K562 (cell line): Measurements from ENCODE around the gene LMBR1L. TPM values are rescaled to one million over a fixed set of nuclear protein-coding genes. Genes with fewer than 3 reads are reported as not detected.

Experiments used
- ATAC-seq: fragments of 200-7000 bp; cut with Tn5 transposase; 3 replicates; pipeline ENCODE4 v1.9.1; 2020; ENCODE audit warnings: moderate library complexity
- BruUV-seq: library from RNA; stranded (reverse); fragments of 400-500 nt; replicated peaks from 2 replicates; lab custom pipeline; 2021; lab: Mats Ljungman, UMichigan
- CTCF ChIA-PET: fragments of 300-600 bp; formaldehyde crosslinking; extraction: SDS; loops from one replicate; lab custom pipeline; 2021; ENCODE audit warnings: low intra/inter-chr PET ratio; lab: Yijun Ruan, JAX
- POLR2A ChIA-PET: fragments of 300-600, 350-650 bp; sonication (Branson Sonifier 250); formaldehyde crosslinking; extraction: SDS; loops from one replicate; lab custom pipeline; 2021; ENCODE audit warnings: antibody characterized with exemption, inconsistent platforms; lab: Yijun Ruan, JAX
- DNase-seq, 4 experiments: peaks; one replicate each; pipeline versions ENCODE4 v3.0.0 to v3.0.0-alpha.2; 2011 to 2018; ENCODE audit warnings: low spot score in 3 of 4, mixed read lengths in 3 of 4; ENCODE audit errors: extremely low read depth in 1 of 4
- FAIRE-seq: peaks from 2 replicates; lab custom pipeline; 2011; peaks lifted over from hg19 to GRCh38; lab: Jason Lieb, UNC
- H2AFZ ChIP-seq: 2 replicates; pipeline ENCODE4 v1.6.0; 2011; ENCODE audit warnings: low read depth, low read length, control low read depth, inconsistent platforms
- H3K27ac ChIP-seq: fragments of 200-600 bp; 3 replicates; pipeline ENCODE4 v1.8.0; 2011; ENCODE audit warnings: low read depth, mild to moderate bottlenecking, control low read depth, inconsistent platforms, low read length, moderate library complexity, mixed read lengths; ENCODE audit errors: extremely low read depth
- H3K27me3 ChIP-seq, 2 experiments: fragments of 300-600 bp in 1 of 2; 2 replicates in 1 of 2; 3 replicates in 1 of 2; pipeline versions ENCODE4 v1.6.0 to v1.8.0; 2011; ENCODE audit warnings: inconsistent platforms in 2 of 2, low read length in 2 of 2, mild to moderate bottlenecking in 1 of 2, mixed read lengths in 1 of 2, moderate library complexity in 1 of 2; ENCODE audit not compliant: control insufficient read depth in 2 of 2, insufficient read depth in 2 of 2
- H3K36me3 ChIP-seq: fragments of 300-600 bp; 3 replicates; pipeline ENCODE4 v1.8.0; 2011; ENCODE audit warnings: mild to moderate bottlenecking, low read length, inconsistent platforms; ENCODE audit not compliant: control insufficient read depth, insufficient read depth
- H3K4me1 ChIP-seq, 2 experiments: fragments of 200-600 bp in 1 of 2; replicated peaks in 1 of 2; 2 replicates in 1 of 2; 3 replicates in 1 of 2; pipeline versions ENCODE4 v1.5.1 to v1.8.0; 2011; ENCODE audit warnings: inconsistent platforms in 2 of 2, low read length in 2 of 2, mild to moderate bottlenecking in 1 of 2, mixed read lengths in 1 of 2, moderate library complexity in 1 of 2; ENCODE audit not compliant: control insufficient read depth in 2 of 2, insufficient read depth in 2 of 2
- H3K4me2 ChIP-seq: 2 replicates; pipeline ENCODE4 v1.6.1; 2011; ENCODE audit warnings: low read length, control low read depth, inconsistent platforms, mixed read lengths; ENCODE audit not compliant: insufficient read depth
- H3K4me3 ChIP-seq: fragments of 200-600 bp; sonication (generic), shearing (Covaris generic); 2 replicates; pipeline ENCODE4 v1.5.1; 2016; ENCODE audit warnings: control low read depth, inconsistent platforms
- H3K79me2 ChIP-seq: fragments of 200-600 bp; 3 replicates; pipeline ENCODE4 v1.8.0; 2011; ENCODE audit warnings: low read length, inconsistent platforms; ENCODE audit not compliant: control insufficient read depth, insufficient read depth
- H3K9ac ChIP-seq, 2 experiments: 2 replicates each; pipeline versions ENCODE4 v1.6.0 to v1.6.1; 2011; ENCODE audit warnings: low read depth in 2 of 2, low read length in 2 of 2, control low read depth in 1 of 2, inconsistent platforms in 1 of 2, mild to moderate bottlenecking in 1 of 2, mixed read lengths in 1 of 2; ENCODE audit not compliant: insufficient read depth in 1 of 2
- H3K9me1 ChIP-seq: one replicate; pipeline ENCODE4 v1.6.0; 2011; ENCODE audit warnings: inconsistent platforms, mild to moderate bottlenecking, low read length, moderate library complexity; ENCODE audit not compliant: control insufficient read depth, insufficient read depth
- H3K9me3 ChIP-seq: replicated peaks from 2 replicates; pipeline ENCODE4 v1.5.1; 2011; ENCODE audit warnings: low read depth, low read length, inconsistent platforms; ENCODE audit not compliant: control insufficient read depth, insufficient read depth
- H4K20me1 ChIP-seq: replicated peaks from 2 replicates; pipeline ENCODE4 v1.6.1; 2011; ENCODE audit warnings: low read length, inconsistent platforms, mixed read lengths; ENCODE audit not compliant: control insufficient read depth, insufficient read depth
- BDP1 ChIP-seq: IDR thresholded peaks from 3 replicates; pipeline ENCODE4 v1.6.1; 2011; ENCODE audit not compliant: insufficient read length, insufficient read depth
- CHD4 ChIP-seq: fragments of 200-600 bp; sonication (generic); IDR thresholded peaks from 3 replicates; pipeline ENCODE4 v1.6.1; 2012; ENCODE audit warnings: low read depth, mild to moderate bottlenecking, mixed read lengths, low read length, inconsistent platforms; ENCODE audit not compliant: insufficient read depth, insufficient replicate concordance, poor library complexity, severe bottlenecking
- HNRNPLL ChIP-seq: fragments of 200-400 bp; formaldehyde crosslinking; IDR thresholded peaks from 2 replicates; pipeline ENCODE4 v1.6.1; 2017; ENCODE audit warnings: low read length, low read depth, mild to moderate bottlenecking; ENCODE audit not compliant: poor library complexity, severe bottlenecking
- KHSRP ChIP-seq: fragments of 450-650 bp; IDR thresholded peaks from 2 replicates; pipeline ENCODE4 v1.6.1; 2017
- KLF13 ChIP-seq: fragments of 450-650 bp; IDR thresholded peaks from 2 replicates; pipeline ENCODE4 v1.6.1; 2016; ENCODE audit warnings: missing genetic modification characterization, low read depth, mild to moderate bottlenecking, missing compliant biosample characterization, moderate library complexity, borderline replicate concordance
- MTA2 ChIP-seq: fragments of 450-650 bp; IDR thresholded peaks from 2 replicates; pipeline ENCODE4 v1.6.1; 2016; ENCODE audit warnings: low read depth
- RFX5 ChIP-seq: IDR thresholded peaks from 2 replicates; pipeline ENCODE4 v1.6.1; 2011; ENCODE audit warnings: low read depth, mild to moderate bottlenecking, improper control_type of control experiment, low read length
- RNF2 ChIP-seq: sonication (generic); IDR thresholded peaks from 2 replicates; pipeline ENCODE4 v1.6.1; 2016
- SIN3A ChIP-seq, 2 experiments: fragments of 150-350 bp in 1 of 2; IDR thresholded peaks; 2 replicates each; pipeline ENCODE4 v1.6.1; 2011 to 2016; ENCODE audit warnings: borderline replicate concordance in 2 of 2, low read depth in 2 of 2, low read length in 2 of 2, mild to moderate bottlenecking in 2 of 2, moderate library complexity in 2 of 2; ENCODE audit not compliant: control insufficient read depth in 1 of 2
- TOE1 ChIP-seq, 2 experiments: fragments of 450-650 bp in 1 of 2; sonication (generic) in 1 of 2; formaldehyde crosslinking in 1 of 2; IDR thresholded peaks; 2 replicates each; pipeline versions ENCODE4 v1.7.1 to v1.8.0; 2016 to 2022; ENCODE audit warnings: borderline replicate concordance in 2 of 2, mild to moderate bottlenecking in 2 of 2, antibody characterized with exemption in 1 of 2, inconsistent platforms in 1 of 2, low read depth in 1 of 2, missing genetic modification reagents in 1 of 2, moderate library complexity in 1 of 2
- ZNF586 ChIP-seq: fragments of 450-650 bp; formaldehyde crosslinking; conservative IDR thresholded peaks from 2 replicates; pipeline ENCODE4 v1.4.0; 2020; ENCODE audit warnings: mild to moderate bottlenecking, moderate library complexity
- WGBS: fragments of 100-300 bp; shearing (Covaris generic); methylation state at CpG from one replicate; pipeline ENCODE4 v1.1.6; 2016; ENCODE audit warnings: low coverage, mixed read lengths; ENCODE audit not compliant: insufficient coverage; ENCODE audit errors: missing lambda C conversion rate; 5-methylcytosine and 5-hydroxymethylcytosine counted together
- in situ Hi-C: fragments of 300-500 bp; cut with MboI; formaldehyde crosslinking; loops from 4 replicates; pipeline ENCODE4 v1.15.0; 2018; ENCODE audit warnings: inconsistent platforms, mixed read lengths
- intact Hi-C: fragments of 100-400 bp; cut with micrococcal nuclease; formaldehyde crosslinking; loops from 2 replicates; pipeline ENCODE4 v1.14.2; 2022
- polyA plus RNA-seq, 8 experiments: library from polyadenylated mRNA; depleted of rRNA in 4 of 8; stranded (reverse) in 5 of 8; unstranded in 3 of 8; fragments of >200 nt; fragmentation: Nextera tagmentation in 2 of 8; fragmentation: Illumina TruSeq in 1 of 8; extraction: Ambion mirVana in 2 of 8; extraction: Trizol in 1 of 8; gene quantifications; 2 replicates each; pipeline versions ENCODE4 v1.2.1 to v1.2.3, GENCODE V29; 2011 to 2014; ENCODE audit warnings: inconsistent platforms in 1 of 8, missing spikeins in 1 of 8
- total RNA-seq, 7 experiments: library from RNA; depleted of rRNA in 6 of 7; stranded (reverse); fragments of >200 nt in 6 of 7; fragmentation: Illumina TruSeq in 2 of 7; extraction: Trizol in 2 of 7; gene quantifications; 2 replicates each; pipeline versions ENCODE4 v1.2.1 to v1.2.3, GENCODE V29; 2011 to 2021; ENCODE audit warnings: low replicate concordance in 1 of 7
- TF ChIP-seq, protein P1 (sequence below): fragments of 250-450 bp; sonication (Bioruptor Pico); IDR thresholded peaks from 2 replicates; pipeline ENCODE4 v1.4.0; 2020; ENCODE audit warnings: mild to moderate bottlenecking, moderate library complexity
- TF ChIP-seq, protein P2 (sequence below), 2 experiments: fragments of 450-650 bp; IDR thresholded peaks; 2 replicates each; pipeline ENCODE4 v1.6.1; 2016

The LMBR1L gene
- total and polyA plus RNA-seq, 9 of the 15 experiments (the other 6 are each of a cell fraction or from before 2014, with no cell fraction given), result 2.5 to 57.0 (median 31.1) TPM

DNA sequence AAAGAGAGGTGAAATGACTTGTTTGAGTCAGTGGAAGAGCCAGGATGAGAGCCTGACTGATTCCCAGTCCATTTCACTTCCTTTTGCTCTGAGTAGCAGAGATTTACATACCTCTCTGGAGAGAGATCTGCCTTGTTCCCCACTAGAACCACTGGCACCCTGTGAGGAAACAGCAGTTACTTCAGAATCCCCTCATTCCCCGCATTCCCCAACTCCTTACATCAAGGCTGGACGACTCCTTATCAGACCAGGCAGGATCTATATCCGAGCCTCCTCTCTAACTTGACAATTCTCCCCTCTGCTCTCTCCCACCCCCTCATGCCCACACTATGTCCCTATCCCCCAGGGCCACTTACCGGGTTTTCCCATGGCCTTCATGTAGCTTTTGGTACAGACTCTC is 44.5 kb downstream of the LMBR1L start:
- in situ Hi-C loops, result no loop called here

More for the DNA sequence above, 44.5 kb downstream of the LMBR1L start:
- intact Hi-C loops, result loop anchor here (10.0 kb wide), 1 partner anchor 279 kb away; the partner anchor contains the start of gene DNAJC22
- no peak for ATAC-seq
- Histone ChIP-seq H3K27me3 (no peaks in the 10 kb centered on the region), H3K4me2 (no peak overlapping the region), H3K9me3 (no peaks in the 10 kb centered on the region), H3K4me1 (peaks cover 13 to 22% of the 10 kb centered on the region in 2 experiments; a peak in 4 of 5 replicates), H4K20me1 (no peaks in the 10 kb centered on the region), H3K4me3 (no peak overlapping the region), H3K9me1 (no peaks in the 10 kb centered on the region), H3K79me2 (peaks cover 12% of the 10 kb centered on the region), H3K36me3 (peaks cover 14% of the 10 kb centered on the region), H3K27ac (no peak overlapping the region), H2AFZ (no peak overlapping the region)
- DNase-seq, result no peak
- no peak for FAIRE-seq
- WGBS, result 46% methylated on average over 4 of the region's 4 CpGs
- CTCF ChIA-PET, result no interaction called here
- BruUV-seq, result no TSS peak
- POLR2A ChIA-PET, result interaction anchor here (0.7 to 1.1 kb wide), 4 partner anchors 10 to 207 kb away, joined by 3 read pairs; partner anchors contain the start of gene TUBA1B
- TF ChIP-seq, protein P1, sequence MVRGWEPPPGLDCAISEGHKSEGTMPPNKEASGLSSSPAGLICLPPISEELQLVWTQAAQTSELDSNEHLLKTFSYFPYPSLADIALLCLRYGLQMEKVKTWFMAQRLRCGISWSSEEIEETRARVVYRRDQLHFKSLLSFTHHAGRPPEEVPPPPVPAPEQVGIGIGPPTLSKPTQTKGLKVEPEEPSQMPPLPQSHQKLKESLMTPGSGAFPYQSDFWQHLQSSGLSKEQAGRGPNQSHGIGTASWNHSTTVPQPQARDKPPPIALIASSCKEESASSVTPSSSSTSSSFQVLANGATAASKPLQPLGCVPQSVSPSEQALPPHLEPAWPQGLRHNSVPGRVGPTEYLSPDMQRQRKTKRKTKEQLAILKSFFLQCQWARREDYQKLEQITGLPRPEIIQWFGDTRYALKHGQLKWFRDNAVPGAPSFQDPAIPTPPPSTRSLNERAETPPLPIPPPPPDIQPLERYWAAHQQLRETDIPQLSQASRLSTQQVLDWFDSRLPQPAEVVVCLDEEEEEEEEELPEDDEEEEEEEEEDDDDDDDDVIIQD, result no peak
- TF ChIP-seq BDP1, result no peak
- no peak for TF ChIP-seq HNRNPLL
- no peak for TF ChIP-seq RNF2
- no peak for TF ChIP-seq RFX5
- no peak for TF ChIP-seq SIN3A (IDR thresholded peaks at IDR 0.05; ENCODE audit: borderline replicate concordance in 2 of 2, control insufficient read depth in 1 of 2, low read depth in 2 of 2, low read length in 2 of 2)
- TF ChIP-seq, protein P2, sequence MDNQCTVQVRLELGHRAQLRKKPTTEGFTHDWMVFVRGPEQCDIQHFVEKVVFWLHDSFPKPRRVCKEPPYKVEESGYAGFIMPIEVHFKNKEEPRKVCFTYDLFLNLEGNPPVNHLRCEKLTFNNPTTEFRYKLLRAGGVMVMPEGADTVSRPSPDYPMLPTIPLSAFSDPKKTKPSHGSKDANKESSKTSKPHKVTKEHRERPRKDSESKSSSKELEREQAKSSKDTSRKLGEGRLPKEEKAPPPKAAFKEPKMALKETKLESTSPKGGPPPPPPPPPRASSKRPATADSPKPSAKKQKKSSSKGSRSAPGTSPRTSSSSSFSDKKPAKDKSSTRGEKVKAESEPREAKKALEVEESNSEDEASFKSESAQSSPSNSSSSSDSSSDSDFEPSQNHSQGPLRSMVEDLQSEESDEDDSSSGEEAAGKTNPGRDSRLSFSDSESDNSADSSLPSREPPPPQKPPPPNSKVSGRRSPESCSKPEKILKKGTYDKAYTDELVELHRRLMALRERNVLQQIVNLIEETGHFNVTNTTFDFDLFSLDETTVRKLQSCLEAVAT (IDR thresholded peaks at IDR 0.05), result no peak
- TF ChIP-seq ZNF586 (CRISPR knock-in tag), result no peak
- no peak for TF ChIP-seq KHSRP
- TF ChIP-seq CHD4, result no peak
- no peak for TF ChIP-seq TOE1 (IDR thresholded peaks at IDR 0.05; ENCODE audit: borderline replicate concordance)
- no peak for TF ChIP-seq TOE1 (CRISPR knock-in tag; IDR thresholded peaks at IDR 0.05; ENCODE audit: borderline replicate concordance, low read depth)
- TF ChIP-seq KLF13 (tag), result no peak
- TF ChIP-seq MTA2, result no peak
- TF ChIP-seq, all 486 proteins: peak for 0
- no peak overlapping the region; a peak in 1 of 4 replicates for H3K9ac ChIP-seq
